ENCODE data around the gene MED10. TPM values are rescaled to one million over a fixed set of nuclear protein-coding genes. Genes with fewer than 3 reads are reported as not detected.

Gene MED10
- total and polyA plus RNA-seq, 2 of the 4 experiments (the other 2 are of a cell fraction): 9.1 to 60.0 TPM

GRCh38 chr5:6348476-6349000 is 29.8 kb downstream of the MED10 start:
- H3K9ac ChIP-seq (ENCODE audit: low read depth, low read length): no peak overlapping the region
- H3K79me1 ChIP-seq (ENCODE audit: low read depth in 1 of 2, low read length in 2 of 2): no peaks in the 10 kb centered on the region
- no peak overlapping the region for H3K4ac ChIP-seq (ENCODE audit: low read depth, low read length)
- H2AK9ac ChIP-seq (replicated peaks; ENCODE audit: low read depth, low read length, poor library complexity): no peak overlapping the region
- DNase-seq (no peak), ATAC-seq (ENCODE audit: low read depth) (no peak)
- no peak overlapping the region for H2AFZ ChIP-seq (replicated peaks; ENCODE audit: low read length, poor library complexity)
- H3K9me3 ChIP-seq (ENCODE audit: control insufficient read depth, insufficient read depth, low read length): peaks cover 3% of the 10 kb centered on the region; the same call in 1 of the 2 replicates
- dilution Hi-C loops (cut with HindIII; ENCODE audit: low sequenced_read_pairs, unreplicated experiment) (no loop called here), intact Hi-C loops (cut with micrococcal nuclease) (no loop called here), in situ Hi-C loops (cut with MboI; ENCODE audit: low sequenced_read_pairs) (no loop called here)
- H2BK120ac ChIP-seq (ENCODE audit: low read depth, low read length): no peak overlapping the region
- ChIA-PET CTCF (no interaction called here), POLR2A (ENCODE audit: unreplicated experiment) (no interaction called here)
- no TSS peak for BruUV-seq (replicated peaks)
- H3K4me1 ChIP-seq (ENCODE audit: control insufficient read depth, insufficient read depth, low read length): no peaks in the 10 kb centered on the region
- no peak overlapping the region for H2AK5ac ChIP-seq (ENCODE audit: low read depth, low read length)
- no peak overlapping the region for H2BK5ac ChIP-seq (ENCODE audit: low read depth, low read length, poor library complexity, severe bottlenecking)
- H3K4me3 ChIP-seq (ENCODE audit: insufficient read depth, low read depth, low read length): no peak overlapping the region
- no peak overlapping the region for H3K27ac ChIP-seq (ENCODE audit: insufficient read depth, low read length)
- H4K8ac ChIP-seq (ENCODE audit: low read depth in 2 of 2, low read length in 2 of 2): no peak overlapping the region
- H4K91ac ChIP-seq (ENCODE audit: insufficient read depth, low read depth, low read length): no peak overlapping the region
- H4K5ac ChIP-seq (ENCODE audit: low read depth, low read length): no peak overlapping the region
- H3K9me1 ChIP-seq (ENCODE audit: insufficient read depth, low read length): no peaks in the 10 kb centered on the region
- H3K4me2 ChIP-seq (ENCODE audit: low read depth, low read length): no peak overlapping the region
- no peaks in the 10 kb centered on the region for H4K20me1 ChIP-seq (ENCODE audit: insufficient read depth, low read length)
- no peak overlapping the region for H3K18ac ChIP-seq (ENCODE audit: low read depth, low read length)
- no peaks in the 10 kb centered on the region for H3K27me3 ChIP-seq (ENCODE audit: control insufficient read depth, insufficient read depth, low read length)
- H2BK20ac ChIP-seq (ENCODE audit: low read depth, low read length): no peak overlapping the region
- no peaks in the 10 kb centered on the region for H3K36me3 ChIP-seq (ENCODE audit: control insufficient read depth, insufficient read depth, low read length)
- H3K14ac ChIP-seq (replicated peaks; ENCODE audit: low read depth, low read length): no peak overlapping the region
- WGBS, 2 experiments (ENCODE audit: extremely low coverage in 2 of 2, insufficient read length in 1 of 2): 75% methylated on average over 11 of the region's 15 CpGs; no CpG with 5 or more reads in 1 of the 2 experiments
- no peak overlapping the region for H3K23ac ChIP-seq (ENCODE audit: low read depth, low read length)
- H2BK15ac ChIP-seq (ENCODE audit: low read depth, low read length): no peak overlapping the region
- TF ChIP-seq POLR2A (IDR thresholded peaks at IDR 0.05; ENCODE audit: low read depth, low read length): no peak
- TF ChIP-seq MAZ (IDR thresholded peaks at IDR 0.05; ENCODE audit: borderline replicate concordance, low read depth, low read length): no peak
- TF ChIP-seq ELK1 (IDR thresholded peaks at IDR 0.05; ENCODE audit: borderline replicate concordance, low read depth, low read length): no peak
- no peak for TF ChIP-seq CEBPB (IDR thresholded peaks at IDR 0.05; ENCODE audit: low read depth, low read length)
- TF ChIP-seq CHD1 (IDR thresholded peaks at IDR 0.05; ENCODE audit: low read depth, low read length): no peak
- no peak for TF ChIP-seq RCOR1 (IDR thresholded peaks at IDR 0.05; ENCODE audit: insufficient replicate concordance, low read length)
- no peak overlapping the region for H3K56ac ChIP-seq (ENCODE audit: extremely low read depth, insufficient read depth, low read length)

Data from IMR-90 (cell line).